LNCaP clone FGC (cell line): ENCODE measurements around the gene JAGN1.

ENCODE experiments used
- DNase-seq: peaks from one replicate; pipeline ENCODE4 v3.0.0-alpha.2; 2011; ENCODE audit warnings: low read depth
- H3K4me3 ChIP-seq: 2 replicates; pipeline ENCODE4 v1.5.1; 2011; ENCODE audit warnings: mild to moderate bottlenecking, low read depth, low read length, control low read depth
- CTCF ChIP-seq: IDR thresholded peaks from 2 replicates; pipeline ENCODE4 v1.5.1; 2012; ENCODE audit warnings: mild to moderate bottlenecking; ENCODE audit not compliant: control insufficient read depth, insufficient read depth; ENCODE audit errors: extremely low read depth

JAGN1 gene

GRCh38 chr3:9911863-9912262 lies 21.5 kb downstream of the JAGN1 start:
- TF ChIP-seq CTCF: no peak
- no peak overlapping the region for H3K4me3 ChIP-seq

GRCh38 chr3:9912294-9912935 lies 22.0 kb downstream of the JAGN1 start:
- TF ChIP-seq CTCF: no peak
- no peak overlapping the region for H3K4me3 ChIP-seq
- no peak for DNase-seq

More at GRCh38 chr3:9911863-9912262, 21.5 kb downstream of the JAGN1 start:
- DNase-seq: no peak

- TF ChIP-seq CTCF: no peak
- no peak for DNase-seq
- H3K4me3 ChIP-seq: no peak overlapping the region
Measured at GRCh38 chr3:9913601-9914000, 23.2 kb downstream of the JAGN1 start.

- TF ChIP-seq CTCF: no peak
- H3K4me3 ChIP-seq: no peak overlapping the region
- no peak for DNase-seq
Measured at GRCh38 chr3:9914011-9914410, 23.6 kb downstream of the JAGN1 start.

- TF ChIP-seq CTCF: no peak
- no peak for DNase-seq
- H3K4me3 ChIP-seq: no peak overlapping the region
Measured at GRCh38 chr3:9914559-9915253, 24.3 kb downstream of the JAGN1 start.

- H3K4me3 ChIP-seq: no peak overlapping the region
- TF ChIP-seq CTCF: no peak
- DNase-seq: no peak
Measured at GRCh38 chr3:9915254-9916141, 25.1 kb downstream of the JAGN1 start.
